ENCODE results near the gene TGM2. TPM values are rescaled to one million over a fixed set of nuclear protein-coding genes. Genes with fewer than 3 reads are reported as not detected.

The TGM2 gene
- total and polyA plus RNA-seq, 2 donors (not counting 3 experiments of a cell fraction or from before 2014, with no cell fraction given): 861 to 868 TPM

- no peak for FAIRE-seq
- no peak overlapping the region for H3K27ac ChIP-seq (ENCODE audit: insufficient read depth, low read depth, low read length)
Measured at GRCh38 chr20:38089500-38089899, 75.6 kb downstream of the TGM2 start.

More at GRCh38 chr20:38089500-38089899, 75.6 kb downstream of the TGM2 start:
- ChIA-PET POLR2A (no interaction called here), CTCF (interaction anchor here (1.0 to 2.2 kb wide), 3 partner anchors 16 to 131 kb away, joined by 3 to 6 read pairs (median 5); no protein-coding TSS in a partner anchor)
- dilution Hi-C loops (cut with MboI; ENCODE audit: extremely low pct_ligation_motif_present, low sequenced_read_pairs): no loop called here
- Histone ChIP-seq H4K20me1 (replicated peaks; ENCODE audit: control insufficient read depth, extremely low read depth, insufficient read depth, low read length) (no peaks in the 10 kb centered on the region), H3K4me2 (ENCODE audit: insufficient read depth, low read length) (no peak overlapping the region), H3K36me3 (ENCODE audit: control insufficient read depth in 2 of 2, extremely low read depth in 1 of 2, insufficient read depth in 2 of 2, low read length in 2 of 2) (peaks cover 0 to 2% of the 10 kb centered on the region in 2 experiments), H3K27me3 (ENCODE audit: control insufficient read depth in 2 of 2, insufficient read depth in 2 of 2, low read length in 2 of 2) (no peaks in the 10 kb centered on the region), H3K9ac (replicated peaks; ENCODE audit: extremely low read depth, insufficient read depth, low read length) (no peak overlapping the region), H2AFZ (ENCODE audit: low read depth, low read length) (no peak overlapping the region), H3K4me3 (replicated peaks in 1 of 3; ENCODE audit: insufficient read depth in 1 of 3, low read depth in 1 of 3, low read length in 3 of 3) (no peak overlapping the region), H3K9me3 (replicated peaks; ENCODE audit: control insufficient read depth, insufficient read depth, low read length) (no peaks in the 10 kb centered on the region), H3K79me2 (ENCODE audit: control insufficient read depth, insufficient read depth, low read length) (no peaks in the 10 kb centered on the region), H3K9me1 (replicated peaks; ENCODE audit: control insufficient read depth, extremely low read depth, insufficient read depth, low read length) (no peaks in the 10 kb centered on the region), H3K4me1 (ENCODE audit: control insufficient read depth, extremely low read depth, insufficient read depth, low read length) (peaks cover 25% of the 10 kb centered on the region)
- intact Hi-C loops (cut with micrococcal nuclease): no loop called here
- no peak for TF ChIP-seq CTCF (IDR thresholded peaks at IDR 0.05; ENCODE audit: extremely low read depth in 1 of 2, insufficient read depth in 1 of 2, low read depth in 1 of 2, low read length in 2 of 2)
- no peak for TF ChIP-seq FOS (IDR thresholded peaks at IDR 0.05; ENCODE audit: borderline replicate concordance, insufficient read depth, low read length)
- no peak for TF ChIP-seq GATA2 (IDR thresholded peaks at IDR 0.05; ENCODE audit: insufficient read depth, insufficient read length, low read depth, low read length)
- TF ChIP-seq POLR2A (IDR thresholded peaks at IDR 0.05; ENCODE audit: low read depth, low read length): no peak
- no peak for TF ChIP-seq JUN (IDR thresholded peaks at IDR 0.05; ENCODE audit: borderline replicate concordance, insufficient read depth, insufficient read length, low read depth)
- no peak for TF ChIP-seq MAX (IDR thresholded peaks at IDR 0.05; ENCODE audit: insufficient read depth, insufficient read length)
- TF ChIP-seq EZH2 (IDR thresholded peaks at IDR 0.05; ENCODE audit: borderline replicate concordance, low read depth, low read length, severe bottlenecking): no peak
- no peak for TF ChIP-seq MYC (IDR thresholded peaks at IDR 0.05; ENCODE audit: low read depth, low read length)
- no peak for TF ChIP-seq POLR2AphosphoS5 (IDR thresholded peaks at IDR 0.05; ENCODE audit: insufficient read depth, low read depth, low read length)
- DNase-seq (ENCODE audit: low read depth, low spot score): no peak
- BruUV-seq (replicated peaks): no TSS peak
